ENCODE measurements around the gene MUC5B.
"Not testable (repeated sequence)": the region's sequence is repeated elsewhere in the genome, so short reads cannot be mapped to it uniquely, and the experiment has no call there.

Gene MUC5B

GRCh38 chr11:1261241-1262071 is 38.6 kb downstream of the MUC5B start:
- TF ChIP-seq TAF1 (IDR thresholded peaks at IDR 0.05; ENCODE audit: borderline replicate concordance, low read depth, low read length) (no peak), POLR2A (IDR thresholded peaks at IDR 0.05; ENCODE audit: low read depth, low read length) (no peak), POLR2AphosphoS5 (IDR thresholded peaks at IDR 0.05; ENCODE audit: low read depth, low read length) (no peak)
- no peak for FAIRE-seq
- no peak for DNase-seq (ENCODE audit: insufficient read length)

- DNase-seq (ENCODE audit: insufficient read length), result peak; percentile 79
- FAIRE-seq, result peak; percentile 91
- TF ChIP-seq POLR2A (IDR thresholded peaks at IDR 0.05; ENCODE audit: low read depth, low read length), result peak; percentile 81
- TF ChIP-seq POLR2AphosphoS5 (IDR thresholded peaks at IDR 0.05; ENCODE audit: low read depth, low read length), result peak; percentile 79
- TF ChIP-seq TAF1 (IDR thresholded peaks at IDR 0.05; ENCODE audit: borderline replicate concordance, low read depth, low read length), result no peak
These were observed 39.5 kb downstream of the MUC5B start for GRCh38 chr11:1262172-1263006.

- DNase-seq (ENCODE audit: insufficient read length) (no peak), FAIRE-seq (no peak)
- TF ChIP-seq POLR2A (IDR thresholded peaks at IDR 0.05; ENCODE audit: low read depth, low read length) (no peak), POLR2AphosphoS5 (IDR thresholded peaks at IDR 0.05; ENCODE audit: low read depth, low read length) (no peak), TAF1 (IDR thresholded peaks at IDR 0.05; ENCODE audit: borderline replicate concordance, low read depth, low read length) (no peak)
These were observed 40.1 kb downstream of the MUC5B start for GRCh38 chr11:1263010-1263409.

GRCh38 chr11:1264444-1264843 is 41.6 kb downstream of the MUC5B start:
- FAIRE-seq; DNase-seq (ENCODE audit: insufficient read length): not testable (repeated sequence)

- FAIRE-seq, result not testable (repeated sequence)
These were observed 42.6 kb downstream of the MUC5B start for GRCh38 chr11:1265480-1265879.

GRCh38 chr11:1266976-1267375 is 44.1 kb downstream of the MUC5B start:
- not testable (repeated sequence) for DNase-seq (ENCODE audit: insufficient read length); FAIRE-seq

More at GRCh38 chr11:1265480-1265879, 42.6 kb downstream of the MUC5B start:
- not testable (repeated sequence) for DNase-seq (ENCODE audit: insufficient read length)

- DNase-seq (ENCODE audit: insufficient read length) (no peak), FAIRE-seq (no peak)
- TF ChIP-seq TAF1 (IDR thresholded peaks at IDR 0.05; ENCODE audit: borderline replicate concordance, low read depth, low read length) (no peak), POLR2A (IDR thresholded peaks at IDR 0.05; ENCODE audit: low read depth, low read length) (no peak), POLR2AphosphoS5 (IDR thresholded peaks at IDR 0.05; ENCODE audit: low read depth, low read length) (no peak)
These were observed 44.7 kb downstream of the MUC5B start for GRCh38 chr11:1267441-1268100.

- DNase-seq (ENCODE audit: insufficient read length) (no peak), FAIRE-seq (no peak)
- TF ChIP-seq POLR2A (IDR thresholded peaks at IDR 0.05; ENCODE audit: low read depth, low read length), result no peak
- TF ChIP-seq TAF1 (IDR thresholded peaks at IDR 0.05; ENCODE audit: borderline replicate concordance, low read depth, low read length), result no peak
- no peak for TF ChIP-seq POLR2AphosphoS5 (IDR thresholded peaks at IDR 0.05; ENCODE audit: low read depth, low read length)
These were observed 47.1 kb downstream of the MUC5B start for GRCh38 chr11:1269957-1270356.

GRCh38 chr11:1270476-1270875 is 47.6 kb downstream of the MUC5B start:
- no peak for TF ChIP-seq POLR2AphosphoS5 (IDR thresholded peaks at IDR 0.05; ENCODE audit: low read depth, low read length)
- TF ChIP-seq POLR2A (IDR thresholded peaks at IDR 0.05; ENCODE audit: low read depth, low read length), result no peak
- no peak for TF ChIP-seq TAF1 (IDR thresholded peaks at IDR 0.05; ENCODE audit: borderline replicate concordance, low read depth, low read length)
- no peak for DNase-seq (ENCODE audit: insufficient read length)
- no peak for FAIRE-seq

GRCh38 chr11:1271002-1271401 is 48.1 kb downstream of the MUC5B start:
- TF ChIP-seq POLR2A (IDR thresholded peaks at IDR 0.05; ENCODE audit: low read depth, low read length) (no peak), POLR2AphosphoS5 (IDR thresholded peaks at IDR 0.05; ENCODE audit: low read depth, low read length) (no peak), TAF1 (IDR thresholded peaks at IDR 0.05; ENCODE audit: borderline replicate concordance, low read depth, low read length) (no peak)
- FAIRE-seq, result no peak

GRCh38 chr11:1271406-1271805 is 48.5 kb downstream of the MUC5B start:
- TF ChIP-seq POLR2A (IDR thresholded peaks at IDR 0.05; ENCODE audit: low read depth, low read length) (no peak), POLR2AphosphoS5 (IDR thresholded peaks at IDR 0.05; ENCODE audit: low read depth, low read length) (no peak), TAF1 (IDR thresholded peaks at IDR 0.05; ENCODE audit: borderline replicate concordance, low read depth, low read length) (no peak)
- no peak for FAIRE-seq

More at GRCh38 chr11:1271002-1271401, 48.1 kb downstream of the MUC5B start:
- DNase-seq (ENCODE audit: insufficient read length), result no peak

GRCh38 chr11:1271927-1272326 is 49.1 kb downstream of the MUC5B start:
- no peak for TF ChIP-seq POLR2AphosphoS5 (IDR thresholded peaks at IDR 0.05; ENCODE audit: low read depth, low read length)
- no peak for TF ChIP-seq TAF1 (IDR thresholded peaks at IDR 0.05; ENCODE audit: borderline replicate concordance, low read depth, low read length)
- no peak for TF ChIP-seq POLR2A (IDR thresholded peaks at IDR 0.05; ENCODE audit: low read depth, low read length)
- DNase-seq (ENCODE audit: insufficient read length), result no peak
- no peak for FAIRE-seq

More at GRCh38 chr11:1271406-1271805, 48.5 kb downstream of the MUC5B start:
- no peak for DNase-seq (ENCODE audit: insufficient read length)
